RPMI8226 (cell line): ENCODE results near the gene C1orf94.
A peak's percentile ranks its signal among the peaks of the same experiment; 100 is the strongest.

Source experiments
- DNase-seq: peaks from one replicate; pipeline ENCODE4 v3.0.0-alpha.2; 2015

Gene C1orf94, protein sequence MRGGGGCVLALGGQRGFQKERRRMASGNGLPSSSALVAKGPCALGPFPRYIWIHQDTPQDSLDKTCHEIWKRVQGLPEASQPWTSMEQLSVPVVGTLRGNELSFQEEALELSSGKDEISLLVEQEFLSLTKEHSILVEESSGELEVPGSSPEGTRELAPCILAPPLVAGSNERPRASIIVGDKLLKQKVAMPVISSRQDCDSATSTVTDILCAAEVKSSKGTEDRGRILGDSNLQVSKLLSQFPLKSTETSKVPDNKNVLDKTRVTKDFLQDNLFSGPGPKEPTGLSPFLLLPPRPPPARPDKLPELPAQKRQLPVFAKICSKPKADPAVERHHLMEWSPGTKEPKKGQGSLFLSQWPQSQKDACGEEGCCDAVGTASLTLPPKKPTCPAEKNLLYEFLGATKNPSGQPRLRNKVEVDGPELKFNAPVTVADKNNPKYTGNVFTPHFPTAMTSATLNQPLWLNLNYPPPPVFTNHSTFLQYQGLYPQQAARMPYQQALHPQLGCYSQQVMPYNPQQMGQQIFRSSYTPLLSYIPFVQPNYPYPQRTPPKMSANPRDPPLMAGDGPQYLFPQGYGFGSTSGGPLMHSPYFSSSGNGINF

DNA sequence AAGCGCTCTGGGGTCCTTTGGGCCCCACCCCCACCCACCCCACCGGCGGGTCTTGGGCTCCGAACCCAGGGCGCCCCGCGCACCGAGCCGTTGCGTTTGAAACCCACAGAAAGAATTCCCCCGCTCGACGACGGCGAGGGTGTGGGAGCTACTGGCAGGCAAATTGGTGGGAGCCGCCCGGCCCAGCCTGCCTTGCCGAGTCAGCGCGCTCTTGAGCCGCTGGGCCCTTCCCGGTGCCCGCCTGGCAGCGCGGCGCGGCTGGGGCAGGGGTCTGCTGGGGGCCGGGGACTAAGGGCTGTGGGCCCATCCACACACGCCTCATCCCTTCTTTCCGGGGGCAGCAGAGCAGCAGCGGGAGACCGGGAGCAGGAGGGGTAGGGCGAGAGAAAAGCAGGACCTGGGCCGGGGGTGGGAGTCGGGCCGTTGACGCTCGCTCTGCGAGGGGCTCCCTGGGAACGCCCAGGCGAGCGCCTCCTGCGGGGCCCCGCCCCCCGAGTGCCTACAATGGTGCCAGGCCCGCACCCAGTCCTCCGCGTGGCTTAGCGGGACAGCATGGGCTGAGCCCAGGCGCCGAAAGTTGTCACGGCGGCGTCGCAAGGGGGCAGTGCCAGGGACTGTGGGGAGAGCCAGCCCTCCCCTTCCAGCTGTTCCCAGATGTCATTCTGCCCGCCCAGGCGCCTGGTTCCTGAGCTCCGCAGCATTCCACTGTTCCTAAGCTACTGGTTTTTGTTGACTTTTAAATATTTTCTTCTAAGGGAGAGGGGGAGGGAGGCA lies at the start of gene C1orf94:
Gene C1orf94, plus strand, starts transcription at position 78 of the 774 bp plus-strand sequence. CDS start 883 bp downstream, outside the sequence.
- no peak for DNase-seq

DNA sequence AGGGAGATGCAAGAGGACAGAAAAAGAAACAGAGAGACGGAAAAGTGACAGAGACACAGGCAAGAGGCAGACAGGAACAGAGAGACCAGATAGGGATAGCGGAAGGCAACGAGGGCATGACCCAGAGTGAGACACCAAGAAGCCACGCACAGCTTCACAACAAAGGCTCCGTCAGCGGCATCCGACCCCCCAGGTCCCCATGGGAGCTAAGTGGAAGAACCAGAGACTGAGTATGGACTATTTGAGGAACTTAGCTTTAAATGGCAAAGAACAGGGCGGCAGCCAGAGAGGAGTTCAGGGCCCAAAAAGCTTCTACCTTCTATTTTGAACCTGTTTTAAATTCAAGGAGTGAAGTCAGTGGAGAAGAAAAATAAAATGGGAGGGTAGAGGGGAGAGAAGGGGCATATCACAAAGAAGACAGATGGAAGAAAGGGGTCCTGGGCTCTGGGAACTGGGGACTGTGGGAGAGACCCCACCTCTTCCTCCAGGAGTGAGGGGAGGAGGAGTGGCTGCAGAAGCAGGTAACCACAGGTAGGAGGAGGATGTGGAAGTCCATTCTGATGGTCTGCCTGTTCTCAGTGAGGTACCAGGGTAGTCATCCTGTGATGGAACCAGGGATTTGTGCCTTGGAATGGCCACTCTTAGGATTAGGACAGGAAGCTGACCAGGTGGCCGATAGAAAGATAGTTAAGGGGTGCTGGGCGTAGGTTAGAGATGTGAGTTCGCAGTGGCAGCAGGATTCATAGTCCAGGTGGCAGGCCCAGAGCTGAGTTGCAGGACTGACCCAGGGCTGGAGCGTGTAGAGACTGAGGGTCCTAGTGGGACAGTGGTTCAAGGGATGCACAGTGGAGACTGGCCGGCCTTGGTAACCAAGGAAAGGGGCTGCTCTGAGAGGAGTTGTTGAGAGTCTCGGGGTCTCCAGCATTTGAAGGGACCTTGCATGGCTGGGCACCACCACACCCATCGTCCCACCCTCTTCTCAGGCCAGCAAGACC lies 49.4 kb upstream of the C1orf94 start:
- DNase-seq, result no peak

DNA sequence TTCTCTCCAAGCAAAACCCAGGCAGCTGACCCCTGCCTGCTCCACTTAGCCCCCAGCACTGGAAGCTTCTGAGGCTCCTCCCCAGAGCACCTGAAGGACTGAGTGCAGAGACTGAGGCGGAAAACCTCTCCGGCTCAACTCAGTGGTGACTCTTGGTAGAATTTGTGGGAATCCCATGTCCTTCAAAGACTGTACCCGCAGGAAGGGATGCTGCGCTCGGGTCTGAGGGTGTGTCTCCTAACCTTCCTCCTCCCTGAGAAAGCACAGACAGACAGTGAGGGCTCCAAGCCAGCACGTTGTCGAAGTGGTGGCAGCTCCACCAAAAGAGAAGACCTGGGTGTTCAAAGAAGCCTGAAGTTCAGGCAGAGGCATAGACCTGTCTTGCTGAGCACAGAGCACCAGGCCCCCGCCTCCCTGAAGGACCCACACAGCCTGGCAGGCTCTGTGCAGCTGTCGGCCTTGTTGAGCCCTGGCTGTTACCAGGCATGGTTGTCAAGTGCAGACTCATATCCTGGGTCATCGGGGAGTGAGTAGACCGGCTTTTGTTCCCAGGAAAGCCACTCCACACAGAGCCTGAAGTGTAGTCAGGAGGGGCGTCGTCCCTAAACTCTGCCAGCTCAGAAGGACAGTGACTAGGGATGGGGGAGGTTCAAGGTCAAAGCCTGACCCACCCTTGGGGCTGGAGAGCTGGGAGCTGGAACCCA lies 48.4 kb upstream of the C1orf94 start:
- DNase-seq, result no peak

DNA sequence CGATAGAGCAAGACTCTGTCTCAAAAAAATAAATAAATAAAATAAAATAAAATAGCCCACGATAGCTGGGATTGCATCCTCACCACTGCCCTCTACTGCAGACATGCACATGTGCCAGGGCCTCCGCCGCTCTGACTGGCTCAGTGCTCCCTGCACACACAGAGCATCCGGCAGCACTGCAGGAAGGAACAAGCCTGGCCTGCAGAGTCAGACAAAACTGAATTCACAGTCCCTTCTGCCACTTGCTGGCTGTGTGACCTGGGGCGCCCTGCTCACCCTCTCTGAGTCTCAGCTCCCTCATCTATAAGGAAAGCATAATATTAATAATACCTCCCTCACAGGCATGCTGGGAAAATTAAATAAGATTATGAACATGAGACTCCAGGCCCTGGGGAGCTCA lies 47.1 kb upstream of the C1orf94 start:
- DNase-seq, result peak; percentile 15

DNA sequence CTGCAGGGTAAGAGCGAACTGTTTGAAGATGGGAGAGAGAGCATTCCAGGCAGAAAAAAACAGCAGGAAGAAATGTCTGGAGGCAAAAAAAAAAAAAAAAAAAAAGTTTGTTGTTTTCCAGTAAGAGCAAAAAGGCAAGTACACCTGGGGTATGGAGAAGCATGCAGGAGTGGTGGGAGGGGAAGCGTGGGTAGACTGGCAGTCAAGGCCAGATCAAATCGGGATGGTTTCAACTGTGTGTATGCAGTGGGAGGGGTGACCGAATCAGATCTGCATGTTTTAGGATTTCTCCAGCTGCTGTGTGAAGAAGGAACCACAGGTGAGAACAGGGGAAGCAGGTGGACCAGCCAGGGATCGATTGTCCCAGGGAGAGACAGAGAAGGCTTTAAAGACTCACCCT lies 46.4 kb upstream of the C1orf94 start:
- no peak for DNase-seq

DNA sequence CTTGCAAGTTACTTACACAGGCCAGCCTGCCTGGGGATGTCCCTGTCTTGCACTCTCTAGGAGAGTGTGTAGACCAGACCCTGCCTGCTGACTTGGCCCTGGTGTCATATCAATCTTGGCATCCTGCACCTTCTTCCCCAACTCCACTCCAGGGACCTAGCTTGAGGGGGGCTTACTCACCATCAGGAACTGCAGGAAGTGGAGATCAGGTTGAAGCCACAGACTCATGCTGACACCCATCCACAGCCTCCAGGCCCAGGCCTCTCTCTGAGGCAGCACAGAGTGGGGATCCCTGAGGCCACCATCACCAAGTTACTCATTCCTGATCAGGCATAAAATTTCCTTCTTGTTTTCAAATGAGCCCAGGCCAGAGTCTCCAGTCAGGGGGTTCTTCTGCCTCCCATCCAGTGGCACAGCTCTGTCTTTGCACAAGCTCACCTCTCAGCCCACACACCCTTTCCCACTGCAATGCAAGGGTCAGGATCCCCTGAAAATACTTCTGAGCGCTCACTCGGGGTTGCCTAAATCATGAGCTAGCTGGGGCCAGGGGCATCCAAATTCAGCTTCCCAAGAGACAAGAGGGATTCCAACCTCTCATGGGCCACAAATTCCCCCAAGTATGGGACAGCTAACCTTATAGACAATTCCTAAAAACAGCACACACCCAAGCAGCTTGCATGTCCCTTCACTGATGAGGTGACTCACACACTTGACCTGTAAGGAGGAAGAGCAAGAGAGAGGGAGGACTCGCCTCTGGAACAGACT lies 45.1 kb upstream of the C1orf94 start:
- no peak for DNase-seq

DNA sequence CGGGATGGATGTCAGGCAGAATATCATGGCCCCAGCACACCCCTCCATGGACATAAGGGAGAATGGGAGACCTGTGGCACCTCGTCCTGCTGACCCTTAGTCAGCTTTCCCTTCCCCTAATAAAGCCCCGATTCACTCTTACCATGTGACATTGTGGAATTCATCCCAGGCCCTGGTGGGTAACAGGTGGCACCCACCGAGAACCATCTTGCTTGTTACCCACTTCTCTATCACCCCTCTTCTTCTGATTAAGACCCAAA lies 44.6 kb upstream of the C1orf94 start:
- DNase-seq, result no peak

DNA sequence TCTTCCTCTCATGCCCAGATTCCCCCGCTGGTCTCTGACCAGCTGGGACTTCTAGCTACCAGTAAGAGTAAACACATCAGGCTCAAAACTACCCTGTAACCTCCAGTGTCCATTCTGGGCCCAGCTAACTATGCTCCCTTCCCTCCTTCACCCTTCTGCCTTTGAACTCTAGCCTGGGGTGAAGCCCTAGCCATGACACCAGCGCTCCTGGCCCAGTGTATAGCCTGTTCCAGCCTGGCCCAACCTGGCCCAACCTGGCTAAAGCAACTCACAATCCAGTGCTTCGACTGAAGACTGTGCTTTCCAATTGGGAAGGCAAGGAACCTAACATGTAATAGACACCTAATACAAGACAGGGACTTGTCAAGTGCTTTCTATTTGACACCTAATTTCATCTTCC lies 39.3 kb upstream of the C1orf94 start:
- DNase-seq, result no peak

DNA sequence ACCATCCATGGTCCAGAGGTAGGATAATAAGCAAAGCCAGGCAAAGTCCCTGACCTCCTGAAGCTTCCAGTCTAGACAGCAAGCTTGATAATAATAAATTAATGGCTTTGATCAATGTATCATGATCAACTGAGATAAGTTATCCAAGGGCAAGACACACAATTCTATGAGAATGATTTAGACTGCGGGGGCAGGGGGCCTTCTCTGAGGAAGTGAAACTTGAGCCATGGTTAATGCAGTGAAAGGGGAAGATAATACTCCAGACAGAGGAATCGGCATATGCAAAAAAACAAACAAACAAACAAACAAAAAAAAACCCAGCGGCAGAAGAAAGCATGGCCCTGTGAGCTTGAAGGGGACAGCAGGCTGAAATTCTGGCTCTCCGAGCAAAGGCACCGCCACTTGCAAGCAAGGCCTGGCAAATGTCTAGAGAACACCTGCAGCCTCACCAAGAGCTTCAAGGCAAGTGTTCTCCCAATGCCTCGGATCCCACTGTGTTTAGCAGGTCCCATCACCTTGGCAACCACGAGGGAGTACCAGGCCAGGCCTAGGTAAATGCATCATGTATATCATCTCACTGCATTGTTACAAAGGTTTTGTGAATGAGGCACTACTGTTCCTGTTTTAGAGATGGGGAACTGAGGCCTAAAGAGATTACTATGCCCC lies 36.6 kb upstream of the C1orf94 start:
- DNase-seq, result no peak

DNA sequence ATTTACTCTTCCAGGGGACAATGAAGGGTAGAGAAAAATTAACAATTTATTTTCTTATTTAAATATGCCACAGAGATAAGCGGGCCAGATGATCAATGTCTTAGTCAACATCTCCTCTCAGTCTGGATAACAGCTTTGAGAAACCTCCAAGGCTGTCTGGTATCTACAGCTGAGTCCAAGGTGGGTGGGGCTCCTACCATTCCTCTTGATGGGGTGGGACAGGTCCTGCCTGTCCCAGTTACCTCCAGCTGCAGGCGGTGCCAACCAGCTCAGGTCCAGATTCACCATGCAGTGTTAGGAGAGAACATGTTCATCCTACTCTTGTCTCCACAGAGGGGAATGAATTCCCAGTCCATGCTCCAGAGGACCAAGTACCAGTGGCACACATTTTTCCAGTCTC lies 32.7 kb upstream of the C1orf94 start:
- DNase-seq, result no peak

DNA sequence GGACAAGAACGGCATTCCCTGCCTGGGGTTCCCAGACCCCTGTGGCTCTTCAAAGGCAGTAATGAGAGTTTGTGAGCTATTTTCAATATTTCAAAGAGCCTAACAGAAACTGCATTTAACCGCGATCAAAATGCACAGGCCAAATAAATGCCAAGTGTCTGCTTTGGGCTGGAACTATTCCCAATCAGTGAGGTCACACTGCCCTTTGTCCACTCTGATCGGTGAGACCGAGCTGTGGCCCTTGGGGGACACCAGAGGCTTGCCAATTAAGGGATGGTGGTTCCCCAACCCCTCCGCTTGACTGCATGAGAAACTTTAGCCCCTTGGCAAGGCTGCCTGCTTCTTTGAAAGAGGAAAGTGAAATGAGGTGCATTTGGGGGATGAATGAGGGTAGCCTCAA lies 31.9 kb upstream of the C1orf94 start:
- no peak for DNase-seq

DNA sequence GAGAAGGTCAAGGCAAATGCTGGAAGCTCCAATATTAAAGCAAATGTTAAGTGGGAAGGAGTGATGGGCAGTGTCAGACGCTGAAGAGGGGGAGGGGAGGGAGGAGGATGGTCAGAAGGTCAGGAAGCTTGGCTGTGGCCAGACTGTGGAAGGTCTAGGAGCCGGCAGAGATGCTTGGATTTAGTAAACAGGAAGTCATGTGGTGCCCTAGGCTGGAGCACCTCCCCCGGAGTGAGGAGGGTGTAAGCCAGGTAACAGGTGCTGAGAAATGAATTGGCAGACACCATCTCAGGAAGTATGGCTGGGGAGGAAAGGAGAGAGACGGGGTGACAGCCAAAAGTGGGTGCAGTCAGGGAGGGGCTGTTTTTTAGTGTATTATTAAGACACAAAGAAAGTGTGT lies 29.4 kb upstream of the C1orf94 start:
- DNase-seq, result peak; percentile 18

DNA sequence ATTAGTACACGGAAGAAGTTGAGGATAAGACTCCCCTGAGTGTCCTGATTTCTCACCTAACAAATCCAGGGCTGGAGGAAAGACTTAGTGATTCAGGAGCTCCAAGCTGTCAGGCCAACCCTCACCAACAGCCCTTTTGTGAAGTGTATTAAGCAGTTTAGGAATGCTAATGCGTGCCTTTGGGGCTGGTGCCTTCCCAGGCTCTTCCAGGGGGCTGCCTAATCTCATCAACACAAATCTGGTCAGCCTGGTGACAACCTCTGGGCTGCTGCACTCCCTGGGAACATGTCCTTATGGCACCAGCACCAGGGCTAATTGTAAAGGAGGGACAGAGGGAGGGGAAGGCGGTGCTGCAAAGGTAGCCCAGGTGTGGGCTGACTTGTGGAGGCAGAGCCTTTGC lies 27.2 kb upstream of the C1orf94 start:
- no peak for DNase-seq

DNA sequence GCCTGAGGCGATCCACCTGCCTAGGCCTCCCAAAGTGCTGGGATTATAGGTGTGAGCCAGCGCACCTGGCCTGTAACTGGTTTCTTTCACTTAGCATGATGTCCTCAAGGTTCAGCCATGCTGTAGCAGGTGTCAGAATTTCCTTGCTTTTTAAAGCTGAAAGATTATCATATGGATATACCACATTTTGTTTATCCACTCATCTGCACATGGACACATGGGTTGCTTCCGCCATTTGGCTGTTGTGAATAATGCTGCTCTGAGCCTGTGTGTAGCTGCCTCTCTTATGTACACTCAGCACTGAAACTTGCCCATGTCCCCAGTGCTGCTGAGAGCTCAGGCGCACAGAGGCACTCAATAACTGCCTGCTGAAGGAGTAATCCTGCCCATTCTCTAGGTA lies 23.5 kb upstream of the C1orf94 start:
- no peak for DNase-seq

DNA sequence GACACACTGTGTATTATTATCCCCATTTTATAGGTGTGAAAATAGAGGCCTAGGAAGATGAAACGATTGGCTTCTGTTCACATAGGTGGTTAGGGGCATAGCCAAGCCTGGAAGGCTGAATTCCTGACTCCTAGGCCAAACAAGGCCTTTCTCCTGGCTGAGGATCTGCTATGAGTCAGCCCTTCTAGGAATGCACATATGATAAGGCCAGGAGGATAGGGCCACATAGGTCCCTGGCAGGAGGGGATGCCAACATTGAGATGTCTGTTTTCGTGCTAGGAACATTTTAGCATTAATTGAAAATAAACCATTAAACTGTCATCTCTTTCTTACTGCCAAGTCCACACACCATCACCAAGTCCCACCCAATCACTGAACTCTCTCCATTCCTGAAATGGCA lies 20.8 kb upstream of the C1orf94 start:
- no peak for DNase-seq

DNA sequence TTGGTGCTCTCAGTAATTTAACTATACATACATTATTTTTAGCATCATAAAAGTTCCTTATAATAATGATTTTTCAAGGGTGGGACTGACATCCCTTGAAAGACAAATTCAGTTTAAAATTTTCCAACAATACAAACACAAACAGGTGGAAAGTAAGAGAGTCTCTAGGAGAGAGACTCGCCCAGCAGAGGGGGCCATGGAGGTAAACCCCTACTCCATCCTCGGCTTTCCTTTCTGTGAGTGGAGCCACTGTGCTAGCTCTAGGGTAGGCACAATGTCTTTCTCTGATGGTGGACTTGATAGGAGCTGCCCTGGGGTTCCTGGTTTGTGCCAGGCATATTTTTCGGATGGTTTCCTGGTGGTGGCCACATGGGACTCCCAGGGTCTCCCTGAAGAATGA lies 20.0 kb upstream of the C1orf94 start:
- DNase-seq, result no peak

DNA sequence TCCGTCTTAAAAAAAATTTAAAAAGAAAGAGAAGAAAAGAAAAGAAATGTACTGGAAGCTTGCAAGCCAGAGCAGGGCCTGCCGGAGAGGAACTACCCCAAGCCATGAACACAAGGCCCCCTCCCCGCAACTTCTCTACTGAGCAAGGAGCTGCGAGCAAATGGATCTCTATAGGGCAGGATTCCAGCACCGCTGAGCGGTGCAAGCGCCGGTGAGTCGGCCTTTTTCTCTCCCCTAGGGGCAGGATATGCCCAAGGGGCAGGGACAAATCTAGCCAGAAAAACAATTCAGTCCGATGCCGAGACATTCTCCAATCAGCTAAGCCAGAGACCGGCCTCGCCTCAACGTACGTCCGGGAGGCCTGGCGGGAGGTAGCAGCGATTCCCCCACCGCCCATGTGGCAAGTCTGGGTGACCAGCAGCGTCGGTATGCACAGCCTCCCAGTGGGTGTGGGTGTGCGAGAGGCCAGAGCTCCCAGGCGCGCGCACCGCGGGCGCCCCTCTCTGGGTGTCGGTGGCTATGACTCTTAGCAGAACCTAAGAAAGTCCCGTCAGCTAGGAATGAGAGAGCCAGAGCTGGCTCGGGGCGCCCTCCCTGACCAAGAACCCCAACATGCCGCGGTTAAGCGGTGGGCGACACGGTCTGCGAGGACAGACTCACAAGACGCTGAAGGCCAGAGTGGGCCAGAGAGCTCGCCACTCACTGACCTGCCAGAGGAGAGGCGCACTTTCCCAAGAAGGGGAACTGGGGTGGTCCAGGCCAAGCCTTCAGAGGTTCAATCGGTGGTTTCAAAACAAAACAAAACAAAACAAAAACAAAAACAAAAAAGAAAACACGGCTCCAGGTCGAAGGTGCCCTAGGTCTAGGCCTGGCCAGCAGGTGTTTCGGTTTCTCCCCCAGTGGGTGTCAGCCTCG lies 13.6 kb upstream of the C1orf94 start:
- peak; percentile 76 for DNase-seq

DNA sequence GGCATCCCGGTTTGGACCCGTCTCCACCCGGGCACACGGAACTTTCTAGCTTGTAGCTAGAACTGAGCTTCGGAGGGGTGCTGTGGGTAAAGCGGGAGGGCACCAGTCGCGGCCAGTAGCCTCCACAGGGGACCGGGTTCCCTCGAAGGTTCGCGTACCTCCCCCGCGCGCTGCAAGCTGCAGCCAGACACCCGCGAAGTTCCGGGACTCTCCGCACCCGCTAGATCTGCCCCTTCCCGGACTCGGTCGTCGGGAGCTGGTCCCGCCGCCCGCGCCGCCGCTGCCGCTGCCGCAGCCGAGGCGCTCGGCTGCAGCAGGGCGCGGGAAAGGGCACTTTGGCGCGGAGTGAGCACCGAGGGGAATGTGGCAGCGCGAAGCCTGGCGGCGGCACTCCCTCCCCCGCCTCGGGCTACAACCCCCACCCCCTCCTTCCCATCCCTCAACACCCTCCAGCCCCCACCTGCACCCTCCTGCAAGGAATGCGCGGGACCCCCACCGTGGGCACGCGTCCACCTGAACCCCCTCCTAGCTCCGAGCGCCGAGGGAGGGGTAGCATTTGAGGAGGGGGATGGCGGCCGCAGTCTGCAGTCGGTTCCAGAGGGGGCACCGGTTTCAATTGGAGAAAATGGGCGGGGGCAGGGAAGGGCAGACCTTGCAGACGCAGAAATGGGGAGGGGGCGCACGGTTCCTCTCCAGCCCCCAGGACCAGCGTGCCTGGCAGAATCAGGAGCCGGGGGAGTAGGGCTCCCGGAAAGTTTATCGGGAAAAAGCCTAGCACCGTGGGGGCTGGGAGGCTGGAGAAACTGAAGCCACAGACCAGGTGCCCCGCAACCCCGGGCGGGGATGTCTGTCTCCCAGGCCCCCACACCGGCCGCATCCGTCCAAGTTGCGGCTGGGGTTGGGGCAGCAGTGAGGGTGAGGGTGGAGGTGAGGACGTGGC lies 12.6 kb upstream of the C1orf94 start:
- no peak for DNase-seq
